HFFc6 (cell line): Measurements from ENCODE around the gene SLAMF7. TPM values are rescaled to one million over a fixed set of nuclear protein-coding genes. Genes with fewer than 3 reads are reported as not detected.

Experiments
- DNase-seq: peaks from one replicate; pipeline ENCODE4 v3.0.0-alpha.2; 2018
- H3K27ac Mint-ChIP-seq: 2 replicates; pipeline ENCODE4 v1.8.0; 2020; ENCODE audit warnings: mild to moderate bottlenecking, mixed read lengths
- H3K27me3 Mint-ChIP-seq: 2 replicates; pipeline ENCODE4 v1.8.0; 2021; ENCODE audit warnings: mild to moderate bottlenecking, moderate library complexity, mixed read lengths; ENCODE audit not compliant: insufficient read depth
- H3K36me3 Mint-ChIP-seq: 2 replicates; pipeline ENCODE4 v1.8.0; 2021; ENCODE audit warnings: low read depth, mixed read lengths
- H3K4me1 Mint-ChIP-seq: 2 replicates; pipeline ENCODE4 v1.8.0; 2020; ENCODE audit warnings: low read depth, mixed read lengths
- H3K4me3 Mint-ChIP-seq: 2 replicates; pipeline ENCODE4 v1.8.0; 2020; ENCODE audit warnings: mild to moderate bottlenecking, moderate library complexity, mixed read lengths
- H3K9me3 Mint-ChIP-seq: 2 replicates; pipeline ENCODE4 v1.8.0; 2020; ENCODE audit warnings: mild to moderate bottlenecking, mixed read lengths
- total RNA-seq, 6 experiments: library from RNA; stranded (reverse); fragmentation: NEBNext Ultra II Directional; extraction: Animal tissue kit (Norgen Biotek cat#: 25700); gene quantifications; 2 replicates in 1 of 6; 3 replicates in 5 of 6; pipeline ENCODE4 v1.2.3, GENCODE V29; 2021
- TF ChIP-seq, protein P1 (sequence below): fragments of 200-600 bp; sonication (generic); IDR thresholded peaks from 2 replicates; pipeline ENCODE4 v1.5.0; 2021; ENCODE audit warnings: antibody characterized with exemption, mild to moderate bottlenecking

The SLAMF7 gene
- total RNA-seq, 6 experiments from 2014 or later = not detected

DNA sequence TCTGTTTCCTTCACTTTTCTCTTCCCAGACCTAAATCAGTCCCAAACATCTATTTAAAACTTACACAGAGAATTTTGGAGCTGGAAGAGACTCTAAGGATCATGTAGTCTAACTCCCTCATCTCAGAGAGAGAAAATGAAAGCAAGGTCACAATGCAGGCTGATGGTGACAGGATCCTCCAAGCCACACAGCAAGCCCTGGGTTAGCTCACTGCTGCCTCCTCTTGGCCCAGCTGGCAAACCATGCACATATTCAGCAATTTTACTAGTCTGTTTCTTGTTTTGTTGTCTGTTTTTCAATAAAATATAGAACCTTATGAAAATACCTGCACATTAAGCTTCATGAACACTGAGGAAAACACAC lies 29.2 kb downstream of the SLAMF7 start:
- Mint-ChIP-seq H3K9me3 (no peaks in the 10 kb centered on the region), H3K36me3 (no peaks in the 10 kb centered on the region), H3K4me1 (peaks cover 9% of the 10 kb centered on the region; the same call in 1 of the 2 replicates), H3K27me3 (peaks cover 6% of the 10 kb centered on the region), H3K4me3 (peak overlapping the region; percentile 73), H3K27ac (peak overlapping the region; percentile 64)
- TF ChIP-seq, protein P1, sequence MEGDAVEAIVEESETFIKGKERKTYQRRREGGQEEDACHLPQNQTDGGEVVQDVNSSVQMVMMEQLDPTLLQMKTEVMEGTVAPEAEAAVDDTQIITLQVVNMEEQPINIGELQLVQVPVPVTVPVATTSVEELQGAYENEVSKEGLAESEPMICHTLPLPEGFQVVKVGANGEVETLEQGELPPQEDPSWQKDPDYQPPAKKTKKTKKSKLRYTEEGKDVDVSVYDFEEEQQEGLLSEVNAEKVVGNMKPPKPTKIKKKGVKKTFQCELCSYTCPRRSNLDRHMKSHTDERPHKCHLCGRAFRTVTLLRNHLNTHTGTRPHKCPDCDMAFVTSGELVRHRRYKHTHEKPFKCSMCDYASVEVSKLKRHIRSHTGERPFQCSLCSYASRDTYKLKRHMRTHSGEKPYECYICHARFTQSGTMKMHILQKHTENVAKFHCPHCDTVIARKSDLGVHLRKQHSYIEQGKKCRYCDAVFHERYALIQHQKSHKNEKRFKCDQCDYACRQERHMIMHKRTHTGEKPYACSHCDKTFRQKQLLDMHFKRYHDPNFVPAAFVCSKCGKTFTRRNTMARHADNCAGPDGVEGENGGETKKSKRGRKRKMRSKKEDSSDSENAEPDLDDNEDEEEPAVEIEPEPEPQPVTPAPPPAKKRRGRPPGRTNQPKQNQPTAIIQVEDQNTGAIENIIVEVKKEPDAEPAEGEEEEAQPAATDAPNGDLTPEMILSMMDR = peak; percentile 71
- peak; percentile 29 for DNase-seq

DNA sequence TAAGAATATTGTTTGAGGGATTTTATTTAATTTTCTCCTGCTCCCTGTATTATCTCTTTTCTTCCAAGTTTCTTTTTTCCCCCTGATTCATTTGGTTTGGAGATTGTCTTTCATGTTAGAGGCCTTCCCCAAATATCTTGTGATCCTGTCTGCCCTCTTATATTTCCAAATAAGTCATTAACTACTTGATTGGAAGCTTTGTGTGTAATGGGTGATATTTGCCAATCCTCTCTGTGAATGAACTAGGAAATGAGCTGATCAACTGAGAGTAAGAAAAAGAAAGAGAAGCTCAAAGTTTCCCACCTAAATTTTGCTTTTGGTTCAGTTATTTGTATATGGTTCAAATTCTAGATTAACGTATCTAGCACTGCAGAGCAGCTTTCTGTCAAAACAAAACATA lies 33.3 kb downstream of the SLAMF7 start:
- H3K4me3 Mint-ChIP-seq = no peak overlapping the region
- H3K27me3 Mint-ChIP-seq = peaks cover 6% of the 10 kb centered on the region
- no peaks in the 10 kb centered on the region for H3K9me3 Mint-ChIP-seq
- no peak overlapping the region for H3K27ac Mint-ChIP-seq
- DNase-seq = no peak
- TF ChIP-seq, protein P1 = no peak
- no peaks in the 10 kb centered on the region for H3K36me3 Mint-ChIP-seq
- peaks cover 9% of the 10 kb centered on the region; the same call in 1 of the 2 replicates for H3K4me1 Mint-ChIP-seq

DNA sequence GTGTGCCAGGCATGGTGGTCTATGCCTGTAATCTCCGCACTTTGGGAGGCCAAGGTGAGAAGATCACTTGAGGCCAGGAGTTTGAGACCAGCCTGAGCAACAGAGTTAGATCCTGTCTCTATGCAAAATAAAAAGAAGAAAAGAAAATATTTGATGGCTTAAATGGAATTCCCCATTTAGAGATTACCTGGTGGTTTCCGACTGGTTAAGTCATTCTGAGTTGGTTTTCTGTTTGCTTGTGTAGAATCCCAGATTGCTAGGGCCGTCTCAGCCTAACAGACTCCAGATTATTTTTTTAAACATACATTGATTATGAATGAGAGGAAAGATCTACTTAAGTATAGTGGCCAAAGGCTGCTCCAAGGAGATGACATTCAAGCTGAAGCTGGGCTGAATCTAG lies 34.0 kb downstream of the SLAMF7 start:
- TF ChIP-seq, protein P1 = no peak
- Mint-ChIP-seq H3K4me1 (peaks cover 2% of the 10 kb centered on the region; the same call in 1 of the 2 replicates), H3K27me3 (peaks cover 6% of the 10 kb centered on the region), H3K36me3 (no peaks in the 10 kb centered on the region), H3K9me3 (no peaks in the 10 kb centered on the region), H3K4me3 (no peak overlapping the region), H3K27ac (no peak overlapping the region)
- DNase-seq = no peak

DNA sequence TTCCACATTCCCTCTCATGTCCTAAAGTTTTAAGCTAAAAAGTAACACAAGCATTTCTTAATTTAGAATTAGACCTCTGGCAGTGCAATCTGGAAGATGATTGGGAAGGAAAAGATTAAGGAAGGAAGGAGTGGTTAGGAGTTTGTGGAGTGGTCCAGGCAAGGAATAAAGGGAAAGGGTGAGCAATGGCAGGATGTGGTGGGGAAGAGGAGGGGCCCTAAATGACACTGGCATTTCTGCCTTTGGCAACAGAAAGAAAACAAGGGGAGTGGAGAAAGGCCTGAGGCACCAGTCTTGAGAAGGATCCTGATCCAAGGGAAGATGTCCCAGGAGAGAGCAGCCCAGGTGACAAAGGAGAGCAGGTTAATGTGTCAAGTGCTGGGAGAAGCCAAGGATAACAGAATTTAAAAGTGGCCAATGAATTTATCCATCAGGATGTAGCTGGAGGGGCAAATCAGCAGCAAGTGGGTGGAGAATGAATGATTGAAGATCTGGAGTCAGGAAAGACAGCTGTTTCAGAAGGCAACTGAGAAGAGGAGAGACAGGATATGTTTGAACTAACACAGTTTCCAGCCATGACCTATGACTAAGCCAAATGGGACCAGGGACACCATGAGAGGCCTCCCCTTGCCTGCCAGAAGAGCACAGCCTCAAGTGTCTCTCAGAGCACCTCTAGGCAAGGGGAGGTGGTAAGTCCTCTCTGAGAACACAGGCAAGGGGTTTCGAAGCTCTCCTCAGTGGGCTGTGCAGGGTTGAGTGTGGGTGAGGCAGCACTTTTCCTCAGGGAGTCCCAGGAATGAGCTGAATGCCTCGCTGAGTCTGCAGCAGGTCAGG lies 36.1 kb downstream of the SLAMF7 start:
- H3K36me3 Mint-ChIP-seq = no peaks in the 10 kb centered on the region

DNA sequence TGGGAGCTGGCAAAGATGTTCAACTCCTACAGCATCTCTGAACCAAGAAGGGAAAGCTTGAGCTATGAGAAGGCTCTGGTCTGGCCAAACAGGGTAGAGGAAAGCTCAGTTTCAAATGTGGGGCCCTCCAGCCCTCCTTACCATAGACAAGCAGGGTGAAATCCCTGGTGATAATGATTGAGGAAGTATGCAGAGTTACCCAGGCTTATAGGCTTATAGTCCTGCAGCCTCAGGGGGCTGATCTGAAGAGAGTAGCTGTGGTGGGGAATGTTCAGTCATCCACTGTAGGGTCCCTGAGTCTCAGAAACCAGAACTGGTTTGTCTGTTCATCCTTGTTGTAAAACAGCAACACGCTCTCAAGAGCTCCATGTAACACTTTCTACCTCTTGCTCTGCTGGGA lies 37.1 kb downstream of the SLAMF7 start:
- no peak for DNase-seq
- Mint-ChIP-seq H3K36me3 (no peaks in the 10 kb centered on the region), H3K27ac (no peak overlapping the region), H3K9me3 (no peaks in the 10 kb centered on the region), H3K4me3 (no peak overlapping the region), H3K27me3 (peaks cover 9% of the 10 kb centered on the region), H3K4me1 (no peaks in the 10 kb centered on the region)
- TF ChIP-seq, protein P1 = no peak

More for the DNA sequence above, 36.1 kb downstream of the SLAMF7 start:
- Mint-ChIP-seq H3K27ac (no peak overlapping the region), H3K27me3 (peaks cover 9% of the 10 kb centered on the region), H3K4me3 (no peak overlapping the region), H3K9me3 (no peaks in the 10 kb centered on the region), H3K4me1 (no peaks in the 10 kb centered on the region)
- no peak for DNase-seq
- TF ChIP-seq, protein P1 = no peak
